C4-2B (cell line): ENCODE results near the gene FAM162A.

Experiments used
- CTCF ChIP-seq: fragments of 450-650 bp; conservative IDR thresholded peaks from 2 replicates; pipeline ENCODE4 v1.5.1; 2017; ENCODE audit warnings: mild to moderate bottlenecking
- ZFX ChIP-seq: fragments of 450-650 bp; IDR thresholded peaks from 2 replicates; pipeline ENCODE4 v1.6.1; 2017

- TF ChIP-seq CTCF = no peak
- TF ChIP-seq ZFX = no peak
Observed at GRCh38 chr3:122342803-122343202, 41.2 kb upstream of the FAM162A start.
